ENCODE results near the gene COPG2.

COPG2 gene

DNA sequence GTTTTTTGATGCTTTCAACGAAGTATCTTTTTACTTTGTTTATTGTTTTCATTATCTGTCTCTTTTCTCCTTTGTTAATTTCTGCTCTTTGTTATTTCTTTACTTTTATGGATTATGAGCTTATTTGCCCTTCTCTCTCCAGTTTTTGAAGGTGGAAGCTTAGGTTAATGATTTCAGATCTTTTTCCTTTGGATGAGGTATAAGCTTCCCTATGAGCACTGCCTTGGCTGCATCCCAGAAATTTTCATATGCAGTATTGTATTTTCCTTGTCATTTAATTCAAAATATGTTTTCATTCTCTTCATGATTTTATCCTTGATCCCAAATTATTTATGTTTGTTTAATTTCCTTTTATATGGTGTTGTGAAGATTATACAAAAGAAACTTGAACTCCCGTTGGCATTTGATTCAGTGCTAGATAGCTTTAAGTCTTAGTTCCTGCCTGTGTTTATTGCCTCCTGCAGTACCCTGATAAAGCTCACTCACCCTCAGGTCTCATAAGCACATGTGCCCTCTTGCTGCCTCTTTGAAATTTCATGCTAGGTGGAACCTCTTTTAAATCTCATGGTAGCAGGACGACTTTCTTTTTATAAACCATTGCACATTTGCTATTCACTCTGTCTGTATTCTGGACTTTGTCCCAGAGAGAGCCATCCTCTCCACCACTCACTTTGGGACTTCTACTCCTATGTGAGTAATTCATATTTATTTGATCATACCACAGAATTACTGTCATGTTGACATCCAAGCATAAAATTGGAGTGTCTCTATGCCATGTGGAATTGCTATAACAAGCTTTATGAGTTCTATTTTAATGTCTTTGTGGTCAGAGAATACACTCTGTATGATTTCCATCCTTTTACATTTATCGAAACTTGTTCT is 204.8 kb downstream of the COPG2 start:
- no peak for DNase-seq

GRCh38 chr7:130461272-130461671 is 207.3 kb downstream of the COPG2 start:
- no peak for DNase-seq

- no peak for DNase-seq
Measured at GRCh38 chr7:130458257-130458656, 210.3 kb downstream of the COPG2 start.

Measured in NCI-H526 treated with DMSO at 0.1 percent for 48 hours (cell line).